Dermis blood vessel endothelial cell (primary cell): ENCODE measurements around the gene OR5H2. TPM values are rescaled to one million over a fixed set of nuclear protein-coding genes. Genes with fewer than 3 reads are reported as not detected.
A peak's percentile ranks its signal among the peaks of the same experiment; 100 is the strongest.
"Not testable (repeated sequence)": the region's sequence is repeated elsewhere in the genome, so short reads cannot be mapped to it uniquely, and the experiment has no call there.

Experiments
- DNase-seq: peaks from one replicate; pipeline ENCODE4 v3.0.0; 2010
- total RNA-seq: library from RNA; depleted of rRNA; stranded (reverse); fragments of >200 nt; gene quantifications from 2 replicates; pipeline ENCODE4 v1.2.3, GENCODE V29; 2014

OR5H2 gene
- not detected in 2 replicates for total RNA-seq

- DNase-seq = no peak
Observed at GRCh38 chr3:98282205-98282604, at the start of gene OR5H2. Gene OR5H2 (plus strand): TSS chr3:98282505. CDS start chr3:98282903, 398 bp downstream.

- DNase-seq = no peak
Observed at GRCh38 chr3:98233468-98233867, 48.8 kb upstream of the OR5H2 start.

- no peak for DNase-seq
Observed at GRCh38 chr3:98240131-98240530, 42.2 kb upstream of the OR5H2 start.

GRCh38 chr3:98242155-98242554 is 40.1 kb upstream of the OR5H2 start:
- no peak for DNase-seq

GRCh38 chr3:98243843-98244242 is 38.5 kb upstream of the OR5H2 start:
- DNase-seq = no peak

GRCh38 chr3:98246142-98246541 is 36.2 kb upstream of the OR5H2 start:
- no peak for DNase-seq

GRCh38 chr3:98256026-98256425 is 26.3 kb upstream of the OR5H2 start:
- DNase-seq = not testable (repeated sequence)

- DNase-seq = no peak
Observed at GRCh38 chr3:98259707-98260106, 22.6 kb upstream of the OR5H2 start.

- no peak for DNase-seq
Observed at GRCh38 chr3:98262046-98262445, 20.3 kb upstream of the OR5H2 start.

GRCh38 chr3:98263944-98264343 is 18.4 kb upstream of the OR5H2 start, which contains the start of gene OR5H6:
Gene OR5H6 (plus strand): TSS chr3:98264244. CDS start chr3:98264333, 89 bp downstream.
- DNase-seq = no peak

GRCh38 chr3:98269846-98270245 is 12.5 kb upstream of the OR5H2 start:
- no peak for DNase-seq

- DNase-seq = no peak
Observed at GRCh38 chr3:98272126-98272525, 10.2 kb upstream of the OR5H2 start.

- DNase-seq = no peak
Observed at GRCh38 chr3:98274914-98275313, 7.4 kb upstream of the OR5H2 start.

GRCh38 chr3:98290916-98291315 is 8.6 kb downstream of the OR5H2 start:
- DNase-seq = no peak

- no peak for DNase-seq
Observed at GRCh38 chr3:98291332-98291957, 9.1 kb downstream of the OR5H2 start.

- DNase-seq = no peak
Observed at GRCh38 chr3:98322101-98322500, 39.8 kb downstream of the OR5H2 start.

- no peak for DNase-seq
Observed at GRCh38 chr3:98322686-98323085, 40.4 kb downstream of the OR5H2 start.

- no peak for DNase-seq
Observed at GRCh38 chr3:98323425-98323824, 41.1 kb downstream of the OR5H2 start.

GRCh38 chr3:98325055-98325454 is 42.8 kb downstream of the OR5H2 start:
- DNase-seq = no peak

GRCh38 chr3:98326105-98326893 is 44.0 kb downstream of the OR5H2 start:
- DNase-seq = peak; percentile 1

- no peak for DNase-seq
Observed at GRCh38 chr3:98326945-98327344, 44.6 kb downstream of the OR5H2 start.

GRCh38 chr3:98328933-98329332 is 46.6 kb downstream of the OR5H2 start:
- no peak for DNase-seq

- peak; percentile 68 for DNase-seq
Observed at GRCh38 chr3:98329392-98330124, 47.3 kb downstream of the OR5H2 start.
